ENCODE measurements around the gene DNM1L. TPM values are rescaled to one million over a fixed set of nuclear protein-coding genes. Genes with fewer than 3 reads are reported as not detected.

Gene DNM1L
- total RNA-seq, 6 donors from 2014 or later, result 34.7 to 56.0 (median 46.7) TPM

GRCh38 chr12:32765906-32766305, 86.8 kb downstream of the DNM1L start:
- Histone ChIP-seq H3K4me1 (no peaks in the 10 kb centered on the region), H3K36me3 (no peaks in the 10 kb centered on the region), H3K4me3 (no peak overlapping the region), H3K27me3 (no peaks in the 10 kb centered on the region), H3K9me3 (no peaks in the 10 kb centered on the region), H3K27ac (no peak overlapping the region)
- TF ChIP-seq POLR2A (IDR thresholded peaks at IDR 0.05) (no peak), CTCF (IDR thresholded peaks at IDR 0.05) (no peak), EP300 (IDR thresholded peaks at IDR 0.05) (no peak), POLR2AphosphoS5 (IDR thresholded peaks at IDR 0.05) (no peak)
- 73 to 80% methylated on average over 4 of the region's 4 CpGs for WGBS, 2 donors
- ATAC-seq (ENCODE audit: low FRiP score in 2 of 2), result no peak
- no peak for DNase-seq

GRCh38 chr12:32768518-32768917, 89.4 kb downstream of the DNM1L start:
- Histone ChIP-seq H3K27ac (no peak overlapping the region), H3K4me3 (no peak overlapping the region), H3K36me3 (no peaks in the 10 kb centered on the region), H3K27me3 (no peaks in the 10 kb centered on the region), H3K9me3 (no peaks in the 10 kb centered on the region), H3K4me1 (no peaks in the 10 kb centered on the region)
- TF ChIP-seq POLR2AphosphoS5 (IDR thresholded peaks at IDR 0.05) (no peak), EP300 (IDR thresholded peaks at IDR 0.05) (no peak), POLR2A (IDR thresholded peaks at IDR 0.05) (no peak), CTCF (IDR thresholded peaks at IDR 0.05) (no peak)
- no peak for ATAC-seq (ENCODE audit: low FRiP score in 2 of 2)
- no peak for DNase-seq
- WGBS, 2 donors, result 66 to 86% methylated on average over 4 of the region's 4 CpGs

GRCh38 chr12:32770141-32770540, 91.0 kb downstream of the DNM1L start:
- 59 to 72% methylated on average over 1 of the region's 1 CpG for WGBS, 2 donors
- H3K9me3 ChIP-seq, result no peaks in the 10 kb centered on the region
- TF ChIP-seq POLR2A (IDR thresholded peaks at IDR 0.05), result no peak
- TF ChIP-seq POLR2AphosphoS5 (IDR thresholded peaks at IDR 0.05), result no peak
- TF ChIP-seq EP300 (IDR thresholded peaks at IDR 0.05), result no peak
- TF ChIP-seq CTCF (IDR thresholded peaks at IDR 0.05), result no peak
- ATAC-seq (ENCODE audit: low FRiP score in 2 of 2), result no peak
- H3K27ac ChIP-seq, result no peak overlapping the region
- DNase-seq, result no peak
- no peak overlapping the region for H3K4me3 ChIP-seq
- H3K27me3 ChIP-seq, result no peaks in the 10 kb centered on the region
- no peaks in the 10 kb centered on the region for H3K36me3 ChIP-seq
- no peaks in the 10 kb centered on the region for H3K4me1 ChIP-seq

- Histone ChIP-seq H3K4me3 (no peak overlapping the region), H3K36me3 (no peaks in the 10 kb centered on the region), H3K27ac (no peak overlapping the region), H3K9me3 (no peaks in the 10 kb centered on the region), H3K4me1 (no peaks in the 10 kb centered on the region), H3K27me3 (no peaks in the 10 kb centered on the region)
- ATAC-seq (ENCODE audit: low FRiP score in 2 of 2) (no peak), DNase-seq (no peak)
- TF ChIP-seq CTCF (IDR thresholded peaks at IDR 0.05) (no peak), POLR2A (IDR thresholded peaks at IDR 0.05) (no peak), EP300 (IDR thresholded peaks at IDR 0.05) (no peak), POLR2AphosphoS5 (IDR thresholded peaks at IDR 0.05) (no peak)
- 57 to 66% methylated on average over 6 of the region's 6 CpGs for WGBS, 2 donors
These were observed 94.6 kb downstream of the DNM1L start for GRCh38 chr12:32773691-32774090.

GRCh38 chr12:32776258-32776657, 97.2 kb downstream of the DNM1L start:
- no peak for ATAC-seq (ENCODE audit: low FRiP score in 2 of 2)
- no peak overlapping the region for H3K4me3 ChIP-seq
- H3K4me1 ChIP-seq, result no peaks in the 10 kb centered on the region
- no peaks in the 10 kb centered on the region for H3K27me3 ChIP-seq
- no peaks in the 10 kb centered on the region for H3K36me3 ChIP-seq
- WGBS, 2 donors, result 72 to 79% methylated on average over 4 of the region's 4 CpGs
- H3K9me3 ChIP-seq, result no peaks in the 10 kb centered on the region
- TF ChIP-seq POLR2A (IDR thresholded peaks at IDR 0.05) (no peak), EP300 (IDR thresholded peaks at IDR 0.05) (no peak), POLR2AphosphoS5 (IDR thresholded peaks at IDR 0.05) (no peak), CTCF (IDR thresholded peaks at IDR 0.05) (no peak)
- DNase-seq, result no peak
- no peak overlapping the region for H3K27ac ChIP-seq

Data from upper lobe of left lung (tissue), 6 donors.